ENCODE results near the gene TSPAN11.

The TSPAN11 gene

GRCh38 chr12:30977537-30978349, 51.2 kb downstream of the TSPAN11 start:
- in situ Hi-C loops (cut with HindIII; ENCODE audit: low sequenced_read_pairs), result no loop called here

GRCh38 chr12:30978639-30979038, 52.1 kb downstream of the TSPAN11 start:
- in situ Hi-C loops (cut with HindIII; ENCODE audit: low sequenced_read_pairs), result no loop called here

GRCh38 chr12:30979371-30980259, 53.1 kb downstream of the TSPAN11 start:
- in situ Hi-C loops (cut with HindIII; ENCODE audit: low sequenced_read_pairs), result loop anchor here (10.0 kb wide), 1 partner anchor 135 kb away; no protein-coding TSS in a partner anchor

GRCh38 chr12:30980955-30981662, 54.6 kb downstream of the TSPAN11 start:
- in situ Hi-C loops (cut with HindIII; ENCODE audit: low sequenced_read_pairs), result loop anchor here (10.0 kb wide), 1 partner anchor 136 kb away; no protein-coding TSS in a partner anchor

GRCh38 chr12:30982413-30982812, 55.9 kb downstream of the TSPAN11 start:
- in situ Hi-C loops (cut with HindIII; ENCODE audit: low sequenced_read_pairs), result loop anchor here (10.0 kb wide), 1 partner anchor 138 kb away; no protein-coding TSS in a partner anchor

GRCh38 chr12:30985814-30986452, 59.4 kb downstream of the TSPAN11 start:
- in situ Hi-C loops (cut with HindIII; ENCODE audit: low sequenced_read_pairs), result loop anchor here (10.0 kb wide), 1 partner anchor 141 kb away; no protein-coding TSS in a partner anchor

GRCh38 chr12:30988086-30988485, 61.5 kb downstream of the TSPAN11 start:
- in situ Hi-C loops (cut with HindIII; ENCODE audit: low sequenced_read_pairs), result loop anchor here (10.0 kb wide), 1 partner anchor 143 kb away; no protein-coding TSS in a partner anchor

GRCh38 chr12:30988646-30989286, 62.2 kb downstream of the TSPAN11 start:
- in situ Hi-C loops (cut with HindIII; ENCODE audit: low sequenced_read_pairs), result loop anchor here (10.0 kb wide), 1 partner anchor 144 kb away; no protein-coding TSS in a partner anchor

- in situ Hi-C loops (cut with HindIII; ENCODE audit: low sequenced_read_pairs), result loop anchor here (10.0 kb wide), 1 partner anchor 145 kb away; no protein-coding TSS in a partner anchor
Measured at GRCh38 chr12:30989754-30990153, 63.2 kb downstream of the TSPAN11 start.

- in situ Hi-C loops (cut with HindIII; ENCODE audit: low sequenced_read_pairs), result no loop called here
Measured at GRCh38 chr12:30990316-30990715, 63.8 kb downstream of the TSPAN11 start.

- in situ Hi-C loops (cut with HindIII; ENCODE audit: low sequenced_read_pairs), result no loop called here
Measured at GRCh38 chr12:30990776-30991175, 64.2 kb downstream of the TSPAN11 start.

GRCh38 chr12:30991466-30991865, 64.9 kb downstream of the TSPAN11 start:
- in situ Hi-C loops (cut with HindIII; ENCODE audit: low sequenced_read_pairs), result no loop called here

- in situ Hi-C loops (cut with HindIII; ENCODE audit: low sequenced_read_pairs), result no loop called here
Measured at GRCh38 chr12:30992381-30992780, 65.8 kb downstream of the TSPAN11 start.

GRCh38 chr12:30993766-30994165, 67.2 kb downstream of the TSPAN11 start:
- in situ Hi-C loops (cut with HindIII; ENCODE audit: low sequenced_read_pairs), result no loop called here

GRCh38 chr12:30994274-30994673, 67.7 kb downstream of the TSPAN11 start:
- in situ Hi-C loops (cut with HindIII; ENCODE audit: low sequenced_read_pairs), result no loop called here

GRCh38 chr12:30996255-30996654, 69.7 kb downstream of the TSPAN11 start:
- in situ Hi-C loops (cut with HindIII; ENCODE audit: low sequenced_read_pairs), result no loop called here

- in situ Hi-C loops (cut with HindIII; ENCODE audit: low sequenced_read_pairs), result no loop called here
Measured at GRCh38 chr12:30996752-30997151, 70.2 kb downstream of the TSPAN11 start.

GRCh38 chr12:30997685-30998440, 71.3 kb downstream of the TSPAN11 start:
- in situ Hi-C loops (cut with HindIII; ENCODE audit: low sequenced_read_pairs), result no loop called here

- in situ Hi-C loops (cut with HindIII; ENCODE audit: low sequenced_read_pairs), result no loop called here
Measured at GRCh38 chr12:30999011-30999410, 72.5 kb downstream of the TSPAN11 start.
